Measurements from ENCODE around the gene PLD1.

PLD1 gene

DNA sequence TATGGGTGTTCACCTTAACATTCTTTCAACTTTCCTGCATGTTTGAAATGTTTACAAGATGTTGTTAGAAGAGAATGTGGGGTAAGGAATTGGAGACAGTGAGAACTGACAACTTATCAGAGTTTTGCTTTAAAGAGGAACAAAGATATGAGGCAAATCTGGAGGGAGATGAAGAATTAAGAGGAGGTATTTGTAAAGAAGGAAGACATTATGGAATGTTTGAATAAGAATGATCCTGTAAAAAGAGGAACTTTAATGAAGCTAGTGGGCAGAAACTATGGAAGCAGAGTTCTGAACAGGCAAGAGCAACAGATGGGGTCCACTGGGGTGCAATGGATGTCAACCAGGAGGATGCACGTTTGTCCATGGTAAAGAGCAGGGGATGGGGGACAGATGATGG is 27.7 kb downstream of the PLD1 start:
- no peaks in the 10 kb centered on the region for H3K36me3 ChIP-seq (ENCODE audit: control insufficient read depth, low read length)
- no peak overlapping the region for H3K4me2 ChIP-seq (ENCODE audit: low read length)
- H3K79me2 ChIP-seq (ENCODE audit: control insufficient read depth, low read length), result no peaks in the 10 kb centered on the region
- no peaks in the 10 kb centered on the region for H3K9me2 ChIP-seq (replicated peaks; ENCODE audit: control insufficient read depth, low read length)
- no peak overlapping the region for H3K27ac ChIP-seq (ENCODE audit: low read depth, low read length)
- no peak for TF ChIP-seq CTCF (IDR thresholded peaks at IDR 0.05; ENCODE audit: low read depth, low read length, poor library complexity, severe bottlenecking)
- no peak for TF ChIP-seq EZH2phosphoT487 (IDR thresholded peaks at IDR 0.05; ENCODE audit: borderline replicate concordance, low read length)
- H3K4me1 ChIP-seq (ENCODE audit: control insufficient read depth, low read length), result no peaks in the 10 kb centered on the region
- no peaks in the 10 kb centered on the region for H3F3A ChIP-seq (ENCODE audit: control insufficient read depth, insufficient read depth)
- H3K4me3 ChIP-seq (ENCODE audit: low read length), result no peak overlapping the region
- no peaks in the 10 kb centered on the region for H4K20me1 ChIP-seq (ENCODE audit: control insufficient read depth, insufficient read depth, low read depth, low read length)
- no peaks in the 10 kb centered on the region for H3K27me3 ChIP-seq (ENCODE audit: control insufficient read depth, low read length)
- no peaks in the 10 kb centered on the region for H3K9me3 ChIP-seq (ENCODE audit: control insufficient read depth, insufficient read depth, low read length)

DNA sequence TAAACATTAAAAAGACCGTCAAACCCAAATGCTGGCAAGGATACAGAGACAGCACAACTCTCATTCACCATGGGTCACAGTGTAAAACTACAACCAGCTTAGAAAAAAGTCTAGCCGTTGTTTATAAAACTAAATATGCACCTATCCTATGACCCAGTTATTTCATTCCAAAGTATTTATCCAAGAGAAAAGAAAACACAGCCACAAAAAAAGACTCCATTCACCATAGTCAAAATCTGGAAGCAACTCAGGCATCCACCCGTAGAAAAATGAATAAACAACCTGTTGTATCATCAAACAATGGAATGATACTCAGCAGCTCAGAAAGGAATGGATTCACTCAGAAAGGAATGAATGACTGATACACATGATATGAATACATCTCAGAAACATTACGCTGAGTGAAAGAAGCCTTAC is 28.6 kb downstream of the PLD1 start:
- no peak overlapping the region for H3K27ac ChIP-seq (ENCODE audit: low read depth, low read length)
- H3K4me1 ChIP-seq (ENCODE audit: control insufficient read depth, low read length), result no peaks in the 10 kb centered on the region
- H3K79me2 ChIP-seq (ENCODE audit: control insufficient read depth, low read length), result no peaks in the 10 kb centered on the region
- H3K36me3 ChIP-seq (ENCODE audit: control insufficient read depth, low read length), result no peaks in the 10 kb centered on the region
- no peak overlapping the region for H3K4me3 ChIP-seq (ENCODE audit: low read length)
- H3K9me3 ChIP-seq (ENCODE audit: control insufficient read depth, insufficient read depth, low read length), result no peaks in the 10 kb centered on the region
- no peaks in the 10 kb centered on the region for H3F3A ChIP-seq (ENCODE audit: control insufficient read depth, insufficient read depth)
- no peaks in the 10 kb centered on the region for H3K9me2 ChIP-seq (replicated peaks; ENCODE audit: control insufficient read depth, low read length)
- no peak overlapping the region for H3K4me2 ChIP-seq (ENCODE audit: low read length)
- no peaks in the 10 kb centered on the region for H4K20me1 ChIP-seq (ENCODE audit: control insufficient read depth, insufficient read depth, low read depth, low read length)
- no peaks in the 10 kb centered on the region for H3K27me3 ChIP-seq (ENCODE audit: control insufficient read depth, low read length)
- TF ChIP-seq EZH2phosphoT487 (IDR thresholded peaks at IDR 0.05; ENCODE audit: borderline replicate concordance, low read length) (no peak), CTCF (IDR thresholded peaks at IDR 0.05; ENCODE audit: low read depth, low read length, poor library complexity, severe bottlenecking) (no peak)

GRCh38 chr3:171778493-171778892 is 31.8 kb downstream of the PLD1 start:
- Histone ChIP-seq H3K4me1 (ENCODE audit: control insufficient read depth, low read length) (no peaks in the 10 kb centered on the region), H3K27ac (ENCODE audit: low read depth, low read length) (no peak overlapping the region), H3K4me2 (ENCODE audit: low read length) (no peak overlapping the region), H3K9me3 (ENCODE audit: control insufficient read depth, insufficient read depth, low read length) (no peaks in the 10 kb centered on the region), H4K20me1 (ENCODE audit: control insufficient read depth, insufficient read depth, low read depth, low read length) (no peaks in the 10 kb centered on the region), H3K79me2 (ENCODE audit: control insufficient read depth, low read length) (no peaks in the 10 kb centered on the region), H3F3A (ENCODE audit: control insufficient read depth, insufficient read depth) (no peaks in the 10 kb centered on the region), H3K4me3 (ENCODE audit: low read length) (no peak overlapping the region), H3K27me3 (ENCODE audit: control insufficient read depth, low read length) (no peaks in the 10 kb centered on the region), H3K36me3 (ENCODE audit: control insufficient read depth, low read length) (no peaks in the 10 kb centered on the region), H3K9me2 (replicated peaks; ENCODE audit: control insufficient read depth, low read length) (no peaks in the 10 kb centered on the region)
- TF ChIP-seq CTCF (IDR thresholded peaks at IDR 0.05; ENCODE audit: low read depth, low read length, poor library complexity, severe bottlenecking) (no peak), EZH2phosphoT487 (IDR thresholded peaks at IDR 0.05; ENCODE audit: borderline replicate concordance, low read length) (no peak)

DNA sequence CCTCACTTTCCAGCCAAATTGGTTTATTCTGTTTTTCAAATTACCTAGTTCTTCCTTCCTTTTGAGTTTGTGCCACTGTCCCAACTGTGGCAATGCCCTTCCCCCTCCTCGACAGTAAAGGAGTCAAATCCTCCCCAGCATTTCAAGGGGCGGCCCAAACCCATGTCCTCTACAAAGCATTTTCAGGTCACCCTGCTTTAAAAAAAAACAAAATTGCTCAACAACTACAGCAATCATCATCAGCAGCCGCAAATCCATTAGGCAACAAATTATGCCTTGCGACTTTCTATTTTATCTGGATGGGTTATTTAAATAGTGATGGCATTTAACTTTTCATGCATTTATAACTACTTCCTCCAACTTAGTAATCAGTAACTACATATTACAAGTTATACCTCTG is 32.7 kb downstream of the PLD1 start:
- no peaks in the 10 kb centered on the region for H3K9me2 ChIP-seq (replicated peaks; ENCODE audit: control insufficient read depth, low read length)

More for the DNA sequence above, 32.7 kb downstream of the PLD1 start:
- Histone ChIP-seq H3F3A (ENCODE audit: control insufficient read depth, insufficient read depth) (no peaks in the 10 kb centered on the region), H3K27ac (ENCODE audit: low read depth, low read length) (no peak overlapping the region), H3K4me2 (ENCODE audit: low read length) (no peak overlapping the region), H3K4me1 (ENCODE audit: control insufficient read depth, low read length) (no peaks in the 10 kb centered on the region), H3K79me2 (ENCODE audit: control insufficient read depth, low read length) (no peaks in the 10 kb centered on the region), H3K9me3 (ENCODE audit: control insufficient read depth, insufficient read depth, low read length) (no peaks in the 10 kb centered on the region), H4K20me1 (ENCODE audit: control insufficient read depth, insufficient read depth, low read depth, low read length) (no peaks in the 10 kb centered on the region), H3K4me3 (ENCODE audit: low read length) (no peak overlapping the region), H3K27me3 (ENCODE audit: control insufficient read depth, low read length) (no peaks in the 10 kb centered on the region), H3K36me3 (ENCODE audit: control insufficient read depth, low read length) (no peaks in the 10 kb centered on the region)
- TF ChIP-seq EZH2phosphoT487 (IDR thresholded peaks at IDR 0.05; ENCODE audit: borderline replicate concordance, low read length) (no peak), CTCF (IDR thresholded peaks at IDR 0.05; ENCODE audit: low read depth, low read length, poor library complexity, severe bottlenecking) (no peak)
